Right atrium auricular region (tissue), 2 donors: ENCODE data around the gene ATAD2B. TPM values are rescaled to one million over a fixed set of nuclear protein-coding genes. Genes with fewer than 3 reads are reported as not detected.

Experiments used
- DNase-seq: peaks from one replicate; pipeline ENCODE4 v3.0.0-alpha.2; 2019; ENCODE audit warnings: low spot score
- H3K27ac ChIP-seq, 2 donors: fragments of 200-600 bp; sonication (generic); 1 replicate in 1 of 2; 2 replicates in 1 of 2; pipeline ENCODE4 v1.5.1; 2016 to 2019
- H3K27me3 ChIP-seq, 2 donors: fragments of 200-600 bp; sonication (generic); one replicate each; pipeline versions ENCODE4 v1.5.1 to v1.6.0; 2017 to 2019
- H3K36me3 ChIP-seq: fragments of 200-600 bp; sonication (generic); one replicate; pipeline ENCODE4 v1.5.1; 2016
- H3K4me1 ChIP-seq, 2 donors: fragments of 200-600 bp; sonication (generic); one replicate each; pipeline versions ENCODE4 v1.5.1 to v1.6.0; 2017 to 2019
- H3K4me3 ChIP-seq, 2 donors: fragments of 200-600 bp; sonication (generic); 1 replicate in 1 of 2; 2 replicates in 1 of 2; pipeline ENCODE4 v1.5.1; 2017 to 2019; ENCODE audit warnings: mild to moderate bottlenecking in 1 of 2, moderate library complexity in 1 of 2
- H3K9me3 ChIP-seq, 2 donors: fragments of 200-600 bp; sonication (generic); one replicate each; pipeline ENCODE4 v1.5.1; 2019
- total RNA-seq, 2 donors: library from RNA; depleted of rRNA; stranded (reverse); fragments of >200 nt; gene quantifications; one replicate each; pipeline ENCODE4 v1.1.0, GENCODE V29; 2016
- TF ChIP-seq, protein P1 (sequence below), 2 donors: fragments of 200-600 bp; sonication (generic); IDR thresholded peaks; one replicate each; pipeline ENCODE4 v1.5.1; 2019; ENCODE audit warnings: antibody characterized with exemption in 2 of 2

The ATAD2B gene
- total RNA-seq, 2 donors from 2014 or later: 6.0 to 6.7 TPM

DNA sequence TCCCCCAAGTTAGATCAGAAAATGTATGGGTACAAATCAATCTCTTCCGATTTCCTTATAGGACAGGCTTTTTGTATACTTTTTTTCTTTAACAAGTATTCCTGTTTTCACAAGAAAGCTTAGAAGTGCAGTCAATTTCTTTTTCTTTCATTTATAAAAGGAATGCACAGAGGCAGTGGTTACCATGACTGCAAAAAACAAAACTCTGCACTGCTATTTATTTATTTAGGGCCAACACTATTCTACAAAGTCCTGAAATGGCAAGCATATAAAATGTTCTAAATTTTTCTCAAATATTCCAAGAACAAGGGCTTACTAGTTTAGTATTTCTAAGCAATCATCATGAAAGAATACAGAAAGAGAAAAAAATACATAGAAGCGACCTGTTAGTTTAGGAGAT is 22.2 kb downstream of the ATAD2B start:
- TF ChIP-seq, protein P1, sequence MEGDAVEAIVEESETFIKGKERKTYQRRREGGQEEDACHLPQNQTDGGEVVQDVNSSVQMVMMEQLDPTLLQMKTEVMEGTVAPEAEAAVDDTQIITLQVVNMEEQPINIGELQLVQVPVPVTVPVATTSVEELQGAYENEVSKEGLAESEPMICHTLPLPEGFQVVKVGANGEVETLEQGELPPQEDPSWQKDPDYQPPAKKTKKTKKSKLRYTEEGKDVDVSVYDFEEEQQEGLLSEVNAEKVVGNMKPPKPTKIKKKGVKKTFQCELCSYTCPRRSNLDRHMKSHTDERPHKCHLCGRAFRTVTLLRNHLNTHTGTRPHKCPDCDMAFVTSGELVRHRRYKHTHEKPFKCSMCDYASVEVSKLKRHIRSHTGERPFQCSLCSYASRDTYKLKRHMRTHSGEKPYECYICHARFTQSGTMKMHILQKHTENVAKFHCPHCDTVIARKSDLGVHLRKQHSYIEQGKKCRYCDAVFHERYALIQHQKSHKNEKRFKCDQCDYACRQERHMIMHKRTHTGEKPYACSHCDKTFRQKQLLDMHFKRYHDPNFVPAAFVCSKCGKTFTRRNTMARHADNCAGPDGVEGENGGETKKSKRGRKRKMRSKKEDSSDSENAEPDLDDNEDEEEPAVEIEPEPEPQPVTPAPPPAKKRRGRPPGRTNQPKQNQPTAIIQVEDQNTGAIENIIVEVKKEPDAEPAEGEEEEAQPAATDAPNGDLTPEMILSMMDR (IDR thresholded peaks at IDR 0.05): no peak
- Histone ChIP-seq H3K36me3 (no peaks in the 10 kb centered on the region), H3K4me1 (peaks cover 0 to 43% of the 10 kb centered on the region in 2 donors), H3K9me3 (no peaks in the 10 kb centered on the region), H3K4me3 (no peak overlapping the region), H3K27ac (no peak overlapping the region), H3K27me3 (no peaks in the 10 kb centered on the region)
- DNase-seq: no peak

DNA sequence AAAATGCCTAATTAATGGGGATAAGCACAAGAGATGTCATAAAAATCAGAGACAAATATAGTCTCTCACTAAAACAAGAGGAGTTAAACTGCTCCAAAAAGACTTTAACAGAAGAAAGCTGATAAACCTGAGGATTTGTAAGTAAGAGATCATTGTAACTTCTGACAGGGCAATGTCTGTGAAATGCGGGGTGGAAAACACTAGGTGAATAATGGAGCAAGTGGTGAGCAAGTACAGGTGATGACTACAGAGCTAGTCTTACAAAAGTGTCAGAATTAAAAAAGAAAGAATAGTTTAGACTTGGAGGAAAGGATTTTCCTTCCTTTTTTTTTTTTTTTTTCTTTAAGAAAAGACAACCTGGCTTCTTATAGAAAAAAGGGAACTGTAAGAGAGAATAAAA is 22.7 kb downstream of the ATAD2B start:
- peaks cover 0 to 43% of the 10 kb centered on the region in 2 donors for H3K4me1 ChIP-seq
- no peak overlapping the region for H3K27ac ChIP-seq
- H3K9me3 ChIP-seq: no peaks in the 10 kb centered on the region
- TF ChIP-seq, protein P1 (IDR thresholded peaks at IDR 0.05): no peak
- H3K4me3 ChIP-seq: no peak overlapping the region
- no peaks in the 10 kb centered on the region for H3K36me3 ChIP-seq
- no peak for DNase-seq
- no peaks in the 10 kb centered on the region for H3K27me3 ChIP-seq

DNA sequence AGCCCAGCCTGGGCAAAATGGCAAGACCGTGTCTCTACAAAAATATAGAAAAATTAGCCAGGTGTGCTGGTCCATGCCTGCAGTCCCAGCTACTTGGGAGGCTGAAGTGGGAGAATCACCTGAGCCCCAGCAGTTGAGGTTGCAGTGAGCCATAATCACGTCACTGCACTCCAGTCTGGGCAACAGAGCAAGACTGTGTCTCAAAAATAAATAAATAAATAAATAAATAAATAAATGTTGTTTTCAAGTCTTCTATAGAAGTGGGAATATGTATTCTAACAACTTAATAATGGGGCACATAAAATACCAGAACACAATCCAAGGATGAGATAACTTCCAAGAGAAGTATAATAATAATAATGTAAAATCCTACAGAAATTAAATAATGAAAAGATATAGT is 23.9 kb downstream of the ATAD2B start:
- Histone ChIP-seq H3K4me3 (no peak overlapping the region), H3K36me3 (no peaks in the 10 kb centered on the region), H3K9me3 (no peaks in the 10 kb centered on the region), H3K4me1 (peaks cover 0 to 43% of the 10 kb centered on the region in 2 donors), H3K27ac (no peak overlapping the region), H3K27me3 (no peaks in the 10 kb centered on the region)
- TF ChIP-seq, protein P1 (IDR thresholded peaks at IDR 0.05): no peak
- no peak for DNase-seq

DNA sequence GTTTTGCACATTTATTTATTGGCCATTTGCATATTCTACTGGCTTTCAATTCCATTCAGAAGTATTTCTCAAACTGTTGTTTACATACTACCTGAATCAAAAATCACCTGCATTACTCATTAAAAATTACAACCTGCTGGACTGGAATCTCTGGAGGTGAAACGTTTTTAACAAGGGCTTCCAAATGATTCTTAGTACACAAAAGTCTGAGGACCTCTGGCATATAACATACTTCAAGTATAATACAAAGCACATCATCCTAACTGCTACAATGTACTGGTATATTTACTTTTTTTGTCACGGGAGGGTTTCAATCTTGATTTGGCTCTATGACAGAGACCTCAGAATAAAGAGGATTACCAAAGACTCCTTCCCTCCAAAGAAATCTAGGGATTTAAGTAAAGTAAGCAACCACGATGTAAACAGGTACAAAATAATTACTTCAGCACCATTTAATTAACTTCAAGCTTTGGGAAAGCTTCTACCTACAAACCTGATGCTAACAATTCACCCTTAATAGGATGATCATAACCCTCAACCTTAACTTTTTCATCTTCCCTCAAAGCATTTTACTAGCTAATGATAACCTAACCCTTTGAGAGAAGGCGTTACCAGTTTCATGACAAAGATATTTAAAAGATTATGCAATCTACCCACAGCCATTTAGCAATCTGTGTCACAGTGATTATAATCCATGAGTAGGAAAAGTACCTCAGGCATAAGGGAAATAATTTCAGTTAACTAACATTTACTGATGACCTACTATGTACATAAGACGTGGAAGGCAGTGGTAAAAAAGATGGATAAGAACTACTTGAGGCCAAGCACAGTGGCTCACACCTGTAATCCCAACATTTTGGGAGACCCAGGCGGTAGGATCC is 24.7 kb downstream of the ATAD2B start:
- Histone ChIP-seq H3K27me3 (no peaks in the 10 kb centered on the region), H3K9me3 (no peaks in the 10 kb centered on the region), H3K4me1 (peaks cover 0 to 43% of the 10 kb centered on the region in 2 donors), H3K4me3 (no peak overlapping the region), H3K27ac (no peak overlapping the region), H3K36me3 (no peaks in the 10 kb centered on the region)
- TF ChIP-seq, protein P1 (IDR thresholded peaks at IDR 0.05): no peak
- DNase-seq: no peak

DNA sequence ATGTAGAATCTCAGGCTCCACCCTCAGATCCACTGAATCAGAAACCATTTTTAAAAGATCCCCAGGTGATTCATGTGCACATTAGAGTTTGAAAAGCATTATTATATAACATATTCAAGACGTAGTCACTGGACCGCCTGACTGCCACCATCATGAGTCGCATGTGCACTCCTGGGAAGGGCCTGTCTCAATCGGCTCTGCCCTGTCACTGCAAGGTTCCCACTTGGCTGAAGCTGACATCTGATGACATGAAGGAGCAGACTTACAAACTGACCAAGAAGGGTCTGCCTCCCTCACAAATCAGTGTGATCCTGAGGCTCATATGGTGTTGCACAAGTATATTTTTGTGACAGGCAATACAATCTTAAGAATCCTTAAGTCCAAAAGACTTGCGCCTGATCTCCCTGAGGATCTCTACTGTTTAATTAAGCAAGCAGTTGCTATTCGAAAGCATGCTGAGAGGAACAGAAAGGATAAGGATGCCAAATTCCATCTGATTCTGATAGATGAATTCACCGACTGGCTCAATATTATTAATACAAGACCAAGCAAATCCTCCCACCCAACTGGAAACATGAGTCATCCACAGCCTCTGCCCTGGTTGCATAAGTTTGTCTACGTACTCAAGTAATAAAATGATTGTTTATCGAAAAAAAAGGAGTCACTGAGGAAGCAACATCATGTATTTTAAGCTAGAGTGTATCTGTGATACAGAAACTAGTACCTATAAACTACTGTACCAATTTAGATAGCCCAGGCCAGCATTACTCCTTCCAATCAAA is 26.2 kb downstream of the ATAD2B start:
- H3K36me3 ChIP-seq: no peaks in the 10 kb centered on the region
- peaks cover 0 to 43% of the 10 kb centered on the region in 2 donors for H3K4me1 ChIP-seq
- no peak for DNase-seq
- no peaks in the 10 kb centered on the region for H3K9me3 ChIP-seq
- no peak overlapping the region for H3K27ac ChIP-seq
- TF ChIP-seq, protein P1 (IDR thresholded peaks at IDR 0.05): no peak
- H3K4me3 ChIP-seq: no peak overlapping the region
- no peaks in the 10 kb centered on the region for H3K27me3 ChIP-seq
